Measurements from ENCODE around the gene SOX13. TPM values are rescaled to one million over a fixed set of nuclear protein-coding genes. Genes with fewer than 3 reads are reported as not detected.

SOX13 gene
- total RNA-seq, 4 donors from 2014 or later: 10.8 to 52.0 (median 18.7) TPM

DNA sequence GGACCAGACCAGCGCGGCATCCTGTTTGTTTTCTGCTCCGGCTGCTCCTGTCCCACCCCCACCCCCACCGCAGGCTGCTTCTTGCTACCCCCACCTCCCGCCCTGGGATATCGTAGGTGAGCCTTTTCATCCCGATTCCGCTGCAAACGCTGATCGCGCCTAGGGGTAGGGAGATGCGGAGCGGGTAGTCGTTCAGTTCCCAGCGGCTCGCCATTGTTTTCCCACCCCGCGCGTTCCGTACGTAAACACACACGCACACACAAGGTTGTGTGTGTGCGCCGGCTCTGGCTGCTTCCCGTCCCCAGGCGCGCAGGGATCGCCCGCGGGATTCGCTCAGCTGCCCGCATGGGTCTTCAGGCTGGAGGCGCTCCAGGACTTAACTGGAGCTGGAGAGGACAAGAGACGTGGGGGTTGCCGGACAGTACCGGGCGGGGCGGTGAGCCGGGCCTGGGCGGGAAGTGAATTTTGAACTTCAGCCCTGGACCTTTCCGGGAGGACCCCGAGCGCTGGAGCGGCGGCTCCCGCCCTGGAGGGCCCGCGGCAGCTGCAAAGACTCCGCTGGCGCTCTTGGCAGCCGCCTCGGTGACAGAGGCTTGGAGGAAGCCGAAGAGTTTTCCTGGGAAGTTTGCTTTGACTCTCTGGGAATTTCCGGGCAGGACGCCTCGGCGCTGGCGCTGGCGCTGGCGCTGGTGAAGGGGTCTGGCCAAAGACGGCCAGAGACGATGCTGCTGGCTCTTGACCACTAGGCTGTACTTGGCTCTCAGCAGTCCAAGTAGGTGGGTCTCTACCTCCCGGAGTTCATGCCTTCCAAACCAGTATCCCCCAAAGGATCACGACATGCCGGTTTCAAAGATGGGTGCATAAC lies 1.6 kb downstream of the SOX13 start:
- DNase-seq (ENCODE audit: low spot score): no peak
- ATAC-seq (ENCODE audit: low FRiP score): peak; percentile 49
- TF ChIP-seq CTCF (IDR thresholded peaks at IDR 0.05): no peak

DNA sequence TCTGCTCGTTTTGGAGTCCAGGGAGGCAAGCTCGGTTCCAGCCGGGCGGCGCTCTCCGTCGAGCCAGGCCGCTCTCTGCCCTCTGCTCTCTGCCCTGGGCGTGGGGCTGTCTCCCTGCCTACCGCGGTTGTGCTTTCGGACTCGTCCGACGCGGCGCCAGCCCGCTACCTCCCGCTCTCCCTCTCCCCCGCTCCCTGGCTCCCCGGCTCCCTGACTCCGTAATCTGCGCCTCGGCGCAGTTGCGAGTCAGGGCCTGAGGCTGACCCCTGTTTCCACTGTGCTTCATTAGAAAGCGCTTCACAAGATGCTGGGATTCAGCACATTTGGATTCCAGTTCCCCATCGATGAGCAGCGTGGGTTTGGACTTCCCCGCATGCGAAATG lies 2.2 kb downstream of the SOX13 start:
- TF ChIP-seq CTCF (IDR thresholded peaks at IDR 0.05): no peak
- ATAC-seq (ENCODE audit: low FRiP score) (peak; percentile 17), DNase-seq (ENCODE audit: low spot score) (no peak)

- DNase-seq (ENCODE audit: low spot score): no peak
- TF ChIP-seq CTCF (IDR thresholded peaks at IDR 0.05): no peak
- no peak for ATAC-seq (ENCODE audit: low FRiP score)
Measured at GRCh38 chr1:204075890-204076846, 3.3 kb downstream of the SOX13 start.

DNA sequence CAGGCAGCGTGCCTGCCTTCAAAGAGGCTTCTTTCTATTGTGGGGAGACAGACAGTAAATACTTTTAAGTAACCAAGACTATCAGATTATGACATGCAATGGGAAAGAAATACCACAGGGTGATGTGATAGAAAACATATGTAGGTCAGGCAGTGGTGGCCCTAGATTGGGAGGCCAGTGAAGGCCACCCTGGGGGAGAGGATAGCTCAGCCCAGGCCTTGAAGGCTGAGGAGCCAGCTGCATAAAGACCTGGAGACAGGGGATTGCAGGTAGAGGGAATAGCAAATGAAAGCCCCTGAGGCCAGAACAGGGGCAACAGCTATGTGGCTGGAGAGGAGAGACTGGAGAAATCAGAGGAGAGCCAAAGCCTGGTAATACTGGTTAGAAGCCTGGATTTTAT lies 4.0 kb downstream of the SOX13 start:
- ATAC-seq (ENCODE audit: low FRiP score): no peak
- no peak for DNase-seq (ENCODE audit: low spot score)
- TF ChIP-seq CTCF (IDR thresholded peaks at IDR 0.05): no peak

GRCh38 chr1:204077979-204078696 lies 5.2 kb downstream of the SOX13 start:
- DNase-seq (ENCODE audit: low spot score) (no peak), ATAC-seq (ENCODE audit: low FRiP score) (no peak)
- no peak for TF ChIP-seq CTCF (IDR thresholded peaks at IDR 0.05)

GRCh38 chr1:204079608-204079999 lies 6.7 kb downstream of the SOX13 start:
- ATAC-seq (ENCODE audit: low FRiP score): no peak
- DNase-seq (ENCODE audit: low spot score): no peak
- TF ChIP-seq CTCF (IDR thresholded peaks at IDR 0.05): no peak
